ENCODE measurements around the gene TRAPPC2L. TPM values are rescaled to one million over a fixed set of nuclear protein-coding genes. Genes with fewer than 3 reads are reported as not detected.

Gene TRAPPC2L
- total RNA-seq, 1 experiment from 2014 or later, result 52.9 TPM

DNA sequence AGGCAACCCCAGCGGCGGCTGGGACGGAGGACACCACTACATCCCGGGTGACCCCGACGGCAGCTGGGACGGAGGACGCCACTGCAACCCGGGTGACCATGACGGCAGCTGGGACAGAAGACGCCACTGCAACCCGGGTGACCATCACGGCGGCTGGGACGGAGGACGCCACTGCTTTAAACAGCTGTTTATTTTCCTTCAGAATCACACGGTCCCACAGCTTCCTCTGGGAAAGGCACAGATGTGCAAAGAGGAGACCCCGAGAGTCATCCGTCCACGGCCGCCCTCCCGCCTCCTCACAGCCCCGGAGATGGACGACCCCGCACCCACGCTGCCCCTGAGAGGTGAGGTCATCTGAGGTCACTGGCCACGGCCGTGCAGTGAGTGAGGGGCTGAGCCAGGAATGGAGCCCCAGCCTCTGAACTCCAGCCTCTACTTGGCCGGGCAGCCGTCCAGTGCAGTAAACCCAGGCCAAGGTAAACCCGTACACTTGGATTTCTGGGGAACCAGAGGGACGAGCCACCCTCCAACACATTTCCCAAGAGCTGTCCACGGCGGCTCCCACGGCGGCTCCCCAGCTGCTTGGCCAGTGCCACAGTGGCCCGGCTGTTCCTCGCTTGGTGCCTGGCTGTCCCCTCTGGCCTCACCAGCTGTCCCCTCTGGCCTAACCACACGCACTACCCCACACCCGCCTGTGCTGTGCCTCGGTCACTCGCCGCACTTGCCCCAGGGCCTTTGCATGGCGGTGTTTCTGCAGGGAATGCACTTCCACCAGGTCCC lies 52.7 kb downstream of the TRAPPC2L start:
- no peak for DNase-seq (ENCODE audit: low spot score)

DNA sequence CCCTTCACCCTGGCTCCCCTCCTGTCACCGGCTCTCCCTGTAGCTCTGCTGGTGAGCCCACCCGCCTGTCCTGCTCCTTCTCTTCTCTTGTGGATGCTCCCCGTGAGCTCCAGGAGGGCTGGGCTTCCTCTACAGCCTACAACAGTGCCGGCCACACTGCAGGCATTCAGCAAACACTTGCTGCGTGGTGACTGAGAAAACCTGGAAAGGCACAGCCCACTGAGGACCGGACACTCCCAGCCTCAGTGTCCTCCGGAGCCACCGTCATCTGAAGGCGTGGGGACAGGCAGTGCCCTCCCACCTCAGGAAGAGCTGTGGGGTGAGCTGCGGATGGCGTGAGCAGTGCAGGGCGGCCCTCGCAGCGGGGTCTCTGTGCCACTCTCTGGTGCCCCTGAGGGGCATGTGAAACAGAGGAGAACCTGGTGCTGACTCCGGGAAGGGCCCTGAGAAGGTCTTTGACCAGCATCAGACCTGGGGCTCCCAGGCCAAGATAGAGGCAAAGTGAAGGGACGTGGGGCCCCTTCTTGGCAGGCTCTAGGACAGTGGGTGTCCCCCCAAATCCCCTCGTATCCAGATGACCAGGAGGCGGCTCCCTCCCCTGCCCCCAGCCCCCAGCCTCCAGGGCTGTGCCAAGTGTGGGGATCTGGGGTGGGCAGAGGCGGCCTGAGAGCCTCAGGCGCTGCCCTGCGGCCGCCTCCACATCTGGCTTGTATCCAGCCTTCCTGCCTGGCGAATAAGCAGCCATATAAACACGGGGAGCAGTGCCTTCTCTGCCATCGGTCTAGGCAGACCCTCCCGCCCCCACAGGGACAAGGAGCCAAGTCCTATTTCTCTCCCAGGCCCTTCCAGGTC lies 53.6 kb downstream of the TRAPPC2L start:
- no peak for DNase-seq (ENCODE audit: low spot score)

DNA sequence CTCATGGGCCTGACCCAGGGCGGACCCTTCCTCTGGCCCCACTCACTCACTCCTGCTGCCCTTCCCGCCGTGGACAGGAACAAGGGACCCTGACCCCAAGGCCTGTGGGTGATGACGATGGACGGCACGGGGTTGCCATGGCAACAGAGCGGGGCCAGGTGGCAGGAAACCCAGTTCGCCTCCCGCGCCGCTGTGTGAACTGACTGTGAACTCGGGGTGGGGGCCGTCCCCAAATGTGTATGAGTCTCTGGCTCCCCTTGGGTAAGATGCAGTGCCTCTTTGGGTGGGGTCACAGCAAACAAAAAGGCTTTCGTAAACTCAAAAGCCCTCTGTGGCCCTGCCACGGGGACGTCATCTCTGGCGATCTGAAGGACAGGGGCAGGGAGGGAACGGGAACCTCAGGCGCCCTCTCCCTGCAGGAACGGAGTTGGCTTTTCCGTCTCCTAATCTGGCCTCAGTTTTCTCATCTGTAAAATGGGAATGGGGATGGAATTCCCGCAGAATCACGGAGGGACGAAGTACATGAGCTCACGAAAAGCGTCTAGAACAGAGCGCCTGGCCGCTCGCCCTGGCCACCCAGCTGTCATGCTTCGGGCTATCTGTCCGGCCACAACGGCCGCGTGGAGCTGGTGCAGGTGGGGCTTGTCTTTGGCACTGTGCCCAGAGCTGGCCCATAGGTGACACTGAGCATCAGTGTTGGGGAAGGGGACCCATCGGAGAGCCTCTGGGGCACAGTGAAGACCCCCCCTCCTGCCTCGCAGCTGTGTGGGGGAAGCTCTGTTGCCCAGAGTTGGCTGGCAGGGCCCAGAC lies 54.4 kb downstream of the TRAPPC2L start:
- DNase-seq (ENCODE audit: low spot score), result no peak

DNA sequence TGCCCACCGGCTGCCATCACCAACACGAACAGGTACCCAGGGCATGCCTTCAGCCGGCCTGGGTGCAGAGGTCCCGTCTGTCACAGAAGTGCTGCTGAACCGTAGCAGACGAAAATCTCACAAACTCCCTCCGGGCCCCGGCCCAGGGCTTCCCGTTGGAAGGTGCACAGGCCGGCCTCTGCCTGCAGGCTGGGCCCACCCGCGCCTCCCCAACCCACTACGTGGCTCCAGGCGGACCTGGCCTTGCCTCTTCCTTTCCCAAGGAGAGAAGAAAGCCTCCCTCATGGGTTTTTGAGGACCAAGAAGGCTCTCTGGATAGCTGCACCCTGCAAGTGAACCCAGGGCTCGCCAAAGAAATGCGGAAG lies 55.0 kb downstream of the TRAPPC2L start:
- DNase-seq (ENCODE audit: low spot score), result no peak

Other genes starting within 250 kb of the TRAPPC2L start
- gene IL17C, start 218.6 kb upstream of the TRAPPC2L start, total RNA-seq (2014; rRNA removed; shearing (Covaris generic)), result not detected in 2 replicates
- gene CYBA, start 206.1 kb upstream of the TRAPPC2L start, total RNA-seq (2014; rRNA removed; shearing (Covaris generic)), result 0.19 TPM in 1 of 2 replicates, not detected in the other
- 53.8 and 56.3 TPM in 2 replicates for gene MVD, start 194.0 kb upstream of the TRAPPC2L start, total RNA-seq (2014; rRNA removed; shearing (Covaris generic))
- not detected in 2 replicates for gene SNAI3, start 170.6 kb upstream of the TRAPPC2L start, total RNA-seq (2014; rRNA removed; shearing (Covaris generic))
- gene RNF166, start 150.7 kb upstream of the TRAPPC2L start, total RNA-seq (2014; rRNA removed; shearing (Covaris generic)), result 43.6 and 51.2 TPM in 2 replicates
- gene CTU2, start 150.6 kb upstream of the TRAPPC2L start, total RNA-seq (2014; rRNA removed; shearing (Covaris generic)), result 20.5 and 21.2 TPM in 2 replicates
- 186 and 226 TPM in 2 replicates for gene PIEZO1, start 71.9 kb upstream of the TRAPPC2L start, total RNA-seq (2014; rRNA removed; shearing (Covaris generic))
- gene CDT1, start 53.3 kb upstream of the TRAPPC2L start, total RNA-seq (2014; rRNA removed; shearing (Covaris generic)), result 29.3 and 39.2 TPM in 2 replicates
- gene APRT, start 45.2 kb upstream of the TRAPPC2L start, total RNA-seq (2014; rRNA removed; shearing (Covaris generic)), result 255 and 258 TPM in 2 replicates
- 25.8 and 34.3 TPM in 2 replicates for gene GALNS, start 180 bp upstream of the TRAPPC2L start, total RNA-seq (2014; rRNA removed; shearing (Covaris generic))
- gene PABPN1L, start 9.5 kb downstream of the TRAPPC2L start, total RNA-seq (2014; rRNA removed; shearing (Covaris generic)), result not detected in 2 replicates
- 0.05 TPM in 1 of 2 replicates, not detected in the other for gene CBFA2T3, start 120.1 kb downstream of the TRAPPC2L start, total RNA-seq (2014; rRNA removed; shearing (Covaris generic))
- gene ACSF3, start 236.7 kb downstream of the TRAPPC2L start, total RNA-seq (2014; rRNA removed; shearing (Covaris generic)), result 49.0 and 52.4 TPM in 2 replicates

Measured in A172 (cell line).